ENCODE measurements around the gene RPS27. TPM values are rescaled to one million over a fixed set of nuclear protein-coding genes. Genes with fewer than 3 reads are reported as not detected.
A peak's percentile ranks its signal among the peaks of the same experiment; 100 is the strongest.

Gene RPS27
- total and polyA plus RNA-seq, 2 donors (not counting 1 experiment from before 2014, with no cell fraction given), result 4,812 to 15,978 TPM

GRCh38 chr1:153946622-153947241, 43.8 kb upstream of the RPS27 start, which contains the start of gene DENND4B:
Gene DENND4B, minus strand, starts transcription at chr1:153946718. Its CDS starts 2,344 bp downstream, at chr1:153944374.
- Histone ChIP-seq H3K36me3 (replicated peaks in 1 of 2; ENCODE audit: control extremely low read depth in 1 of 2, control insufficient read depth in 1 of 2, extremely low read depth in 1 of 2, insufficient read depth in 2 of 2, low read length in 1 of 2) (peaks cover 8 to 60% of the 10 kb centered on the region in 2 experiments), H4K20me1 (ENCODE audit: control insufficient read depth, insufficient read depth, low read length, poor library complexity, severe bottlenecking) (peaks cover 53% of the 10 kb centered on the region), H2AFZ (ENCODE audit: insufficient read depth, low read depth, low read length, poor library complexity, severe bottlenecking) (peak within 1 kb of the TSS; percentile 53), H3K79me2 (ENCODE audit: control insufficient read depth, insufficient read depth, low read length) (peaks cover 55% of the 10 kb centered on the region), H3K9me3 (ENCODE audit: control extremely low read depth in 1 of 3, control insufficient read depth in 2 of 3, insufficient read depth in 1 of 3, low read length in 2 of 3) (no peaks in the 10 kb centered on the region), H3K4me3 (ENCODE audit: control extremely low read depth in 1 of 5, extremely low read depth in 1 of 5, insufficient read depth in 1 of 5, low read depth in 2 of 5, low read length in 4 of 5) (peak within 1 kb of the TSS; percentile 54 to 95 (median 85)), H3K27ac (ENCODE audit: low read length in 2 of 2) (peak within 1 kb of the TSS; percentile 91 to 98), H3K4me1 (ENCODE audit: control insufficient read depth in 2 of 2, insufficient read depth in 2 of 2, low read length in 2 of 2) (peaks cover 36 to 53% of the 10 kb centered on the region in 2 donors), H3K9ac (ENCODE audit: low read length) (peak within 1 kb of the TSS; percentile 89), H3K4me2 (replicated peaks; ENCODE audit: low read depth, low read length, poor library complexity, severe bottlenecking) (peak within 1 kb of the TSS; percentile 89), H3K27me3 (replicated peaks in 1 of 4; ENCODE audit: control extremely low read depth in 1 of 4, control insufficient read depth in 3 of 4, insufficient read depth in 4 of 4, low read length in 3 of 4) (no peaks in the 10 kb centered on the region)
- H3K4me3 Mint-ChIP-seq, result peak within 1 kb of the TSS; percentile 94
- peaks cover 56% of the 10 kb centered on the region for H3K4me1 Mint-ChIP-seq
- ChIA-PET POLR2A (interaction anchor here (0.5 to 4.4 kb wide), 17 partner anchors 9 to 1961 kb away, joined by 3 to 124 read pairs (median 6); partner anchors contain the start of genes CREB3L4, CRTC2, GATAD2B and JTB), CTCF (interaction anchor here (0.6 to 5.9 kb wide), 25 partner anchors 11 to 381 kb away, joined by 3 to 65 read pairs (median 4); partner anchors contain the start of genes CREB3L4, CRTC2, GATAD2B and JTB)
- intact Hi-C loops (cut with micrococcal nuclease), result loop anchor here (1.0 to 5.0 kb wide), 9 partner anchors 12 to 275 kb away; partner anchors contain the start of genes CREB3L4, CRTC2, INTS3 and RPS27
- 7% methylated on average over 28 of the region's 28 CpGs for WGBS (ENCODE audit: insufficient coverage)
- peak within 1 kb of the TSS; percentile 96 for H3K27ac Mint-ChIP-seq
- DNase-seq (peak; percentile 89), ATAC-seq (ENCODE audit: low read depth) (peak; percentile 54)
- no peaks in the 10 kb centered on the region for H3K9me3 Mint-ChIP-seq (ENCODE audit: insufficient read depth)
- no peaks in the 10 kb centered on the region for H3K27me3 Mint-ChIP-seq
- TF ChIP-seq EZH2 (IDR thresholded peaks at IDR 0.05; ENCODE audit: borderline replicate concordance, insufficient read depth, low read depth, low read length, poor library complexity, severe bottlenecking), result no peak
- TF ChIP-seq CTCF (IDR thresholded peaks at IDR 0.05), result peak; percentile 87

GRCh38 chr1:153951183-153951582, 39.4 kb upstream of the RPS27 start:
- Histone ChIP-seq H3K27me3 (replicated peaks in 1 of 4; ENCODE audit: control extremely low read depth in 1 of 4, control insufficient read depth in 3 of 4, insufficient read depth in 4 of 4, low read length in 3 of 4) (no peaks in the 10 kb centered on the region), H2AFZ (ENCODE audit: insufficient read depth, low read depth, low read length, poor library complexity, severe bottlenecking) (no peak overlapping the region), H3K9ac (ENCODE audit: low read length) (no peak overlapping the region), H3K79me2 (ENCODE audit: control insufficient read depth, insufficient read depth, low read length) (peaks cover 63% of the 10 kb centered on the region), H3K4me3 (ENCODE audit: control extremely low read depth in 1 of 5, extremely low read depth in 1 of 5, insufficient read depth in 1 of 5, low read depth in 2 of 5, low read length in 4 of 5) (no peak overlapping the region), H3K4me2 (replicated peaks; ENCODE audit: low read depth, low read length, poor library complexity, severe bottlenecking) (no peak overlapping the region), H3K9me3 (ENCODE audit: control extremely low read depth in 1 of 3, control insufficient read depth in 2 of 3, insufficient read depth in 1 of 3, low read length in 2 of 3) (no peaks in the 10 kb centered on the region), H3K27ac (ENCODE audit: low read length in 2 of 2) (peak overlapping the region in 1 of 2 donors; percentile 60), H3K4me1 (ENCODE audit: control insufficient read depth in 2 of 2, insufficient read depth in 2 of 2, low read length in 2 of 2) (peaks cover 28 to 38% of the 10 kb centered on the region in 2 donors), H4K20me1 (ENCODE audit: control insufficient read depth, insufficient read depth, low read length, poor library complexity, severe bottlenecking) (peaks cover 74% of the 10 kb centered on the region), H3K36me3 (replicated peaks in 1 of 2; ENCODE audit: control extremely low read depth in 1 of 2, control insufficient read depth in 1 of 2, extremely low read depth in 1 of 2, insufficient read depth in 2 of 2, low read length in 1 of 2) (peaks cover 2 to 70% of the 10 kb centered on the region in 2 experiments)
- H3K27me3 Mint-ChIP-seq, result no peaks in the 10 kb centered on the region
- CTCF ChIA-PET, result interaction anchor here (1.5 kb wide), 1 partner anchor 35 kb away, joined by 4 read pairs; the partner anchor contains the start of gene RAB13
- intact Hi-C loops (cut with micrococcal nuclease), result no loop called here
- peaks cover 52% of the 10 kb centered on the region for H3K4me1 Mint-ChIP-seq
- DNase-seq, result no peak
- no peaks in the 10 kb centered on the region for H3K9me3 Mint-ChIP-seq (ENCODE audit: insufficient read depth)
- no peak for TF ChIP-seq EZH2 (IDR thresholded peaks at IDR 0.05; ENCODE audit: borderline replicate concordance, insufficient read depth, low read depth, low read length, poor library complexity, severe bottlenecking)
- TF ChIP-seq CTCF (IDR thresholded peaks at IDR 0.05), result no peak
- 87% methylated on average over 11 of the region's 11 CpGs for WGBS (ENCODE audit: insufficient coverage)
- ATAC-seq (ENCODE audit: low read depth), result no peak
- H3K27ac Mint-ChIP-seq, result peak overlapping the region; percentile 10
- POLR2A ChIA-PET, result no interaction called here
- H3K4me3 Mint-ChIP-seq, result no peak overlapping the region
